ENCODE data around the gene SLIT3. TPM values are rescaled to one million over a fixed set of nuclear protein-coding genes. Genes with fewer than 3 reads are reported as not detected.

The SLIT3 gene
- total and polyA plus RNA-seq, 2 experiments from 2014 or later: 0.59 to 0.71 TPM

DNA sequence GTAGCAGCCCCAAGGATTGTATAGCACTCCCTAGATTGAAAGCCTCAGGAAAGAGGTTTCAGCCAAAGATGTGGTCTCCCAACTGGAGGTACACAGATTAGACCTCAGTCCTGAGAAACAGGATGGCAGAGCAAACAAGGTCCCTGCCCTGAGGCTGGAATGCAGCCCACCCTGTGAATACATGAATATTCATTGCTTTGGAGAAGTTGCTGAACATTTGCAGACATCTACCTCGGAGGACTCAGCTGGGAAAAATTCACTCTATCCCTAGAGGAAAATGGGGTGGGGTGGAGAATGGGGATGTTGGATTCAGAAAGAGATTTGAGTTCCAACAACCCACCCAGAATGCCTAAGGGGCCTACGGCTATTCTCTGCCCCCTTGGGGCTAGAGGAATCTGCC, 129.4 kb downstream of the SLIT3 start:
- Mint-ChIP-seq H3K27me3 (ENCODE audit: insufficient read depth, low read depth, poor library complexity) (peaks cover 3% of the 10 kb centered on the region), H3K27ac (no peak overlapping the region), H3K4me1 (peaks cover 12% of the 10 kb centered on the region)

More for the DNA sequence above, 129.4 kb downstream of the SLIT3 start:
- Histone ChIP-seq H3K4me1 (ENCODE audit: insufficient read depth) (peaks cover 13% of the 10 kb centered on the region; the same call in 1 of the 2 replicates), H2AFZ (no peak overlapping the region), H3F3A (replicated peaks; ENCODE audit: low read depth) (no peaks in the 10 kb centered on the region), H3K79me2 (replicated peaks; ENCODE audit: insufficient read depth) (no peaks in the 10 kb centered on the region), H3K9me2 (ENCODE audit: insufficient read depth) (peaks cover 9% of the 10 kb centered on the region), H3K27ac (ENCODE audit: low read depth) (no peak overlapping the region), H4K20me1 (replicated peaks; ENCODE audit: insufficient read depth) (no peaks in the 10 kb centered on the region), H3K36me3 (ENCODE audit: insufficient read depth) (no peaks in the 10 kb centered on the region), H3K4me3 (no peak overlapping the region), H3K27me3 (ENCODE audit: insufficient read depth) (no peaks in the 10 kb centered on the region), H3K4me2 (peak overlapping the region; percentile 9; the same call in 1 of the 2 replicates)
- DNase-seq (ENCODE audit: low spot score) (peak; percentile 43), ATAC-seq (peak; percentile 56)
- H3K9me3 Mint-ChIP-seq: no peaks in the 10 kb centered on the region; the same call in 2 of the 3 replicates
- no peak overlapping the region for H3K4me3 Mint-ChIP-seq
- no peaks in the 10 kb centered on the region for H3K36me3 Mint-ChIP-seq (ENCODE audit: low read depth)
- no peak for TF ChIP-seq EZH2phosphoT487 (IDR thresholded peaks at IDR 0.05; ENCODE audit: unreplicated experiment)
- TF ChIP-seq ZNF462 (CRISPR knock-in tag; IDR thresholded peaks at IDR 0.05): peak; percentile 42

Measured in GM23338 (cell line).